ENCODE measurements around the gene RAET1L.
"Not testable (repeated sequence)": the region's sequence is repeated elsewhere in the genome, so short reads cannot be mapped to it uniquely, and the experiment has no call there.

The RAET1L gene

GRCh38 chr6:149999636-150000035 is 25.7 kb downstream of the RAET1L start:
- DNase-seq (ENCODE audit: low read depth, low spot score), result no peak

GRCh38 chr6:149995971-149996370 is 29.4 kb downstream of the RAET1L start:
- DNase-seq (ENCODE audit: low read depth, low spot score), result no peak
- H3K27ac ChIP-seq, result no peak overlapping the region

More at GRCh38 chr6:149999636-150000035, 25.7 kb downstream of the RAET1L start:
- no peak overlapping the region for H3K27ac ChIP-seq

GRCh38 chr6:149995235-149995750 is 30.0 kb downstream of the RAET1L start:
- no peak for DNase-seq (ENCODE audit: low read depth, low spot score)

GRCh38 chr6:149991838-149992237 is 33.5 kb downstream of the RAET1L start:
- H3K27ac ChIP-seq, result no peak overlapping the region
- DNase-seq (ENCODE audit: low read depth, low spot score), result no peak

More at GRCh38 chr6:149995235-149995750, 30.0 kb downstream of the RAET1L start:
- no peak overlapping the region for H3K27ac ChIP-seq

GRCh38 chr6:149991472-149991795 is 33.9 kb downstream of the RAET1L start:
- DNase-seq (ENCODE audit: low read depth, low spot score); H3K27ac ChIP-seq: not testable (repeated sequence)

- DNase-seq (ENCODE audit: low read depth, low spot score), result no peak
- no peak overlapping the region for H3K27ac ChIP-seq
These were observed 34.5 kb downstream of the RAET1L start for GRCh38 chr6:149990661-149991471.

- no peak for DNase-seq (ENCODE audit: low read depth, low spot score)
These were observed 35.1 kb downstream of the RAET1L start for GRCh38 chr6:149990212-149990660.

GRCh38 chr6:149988550-149989346 is 36.6 kb downstream of the RAET1L start:
- DNase-seq (ENCODE audit: low read depth, low spot score), result no peak
- no peak overlapping the region for H3K27ac ChIP-seq

More at GRCh38 chr6:149990212-149990660, 35.1 kb downstream of the RAET1L start:
- H3K27ac ChIP-seq, result no peak overlapping the region

GRCh38 chr6:149987602-149988107 is 37.7 kb downstream of the RAET1L start:
- H3K27ac ChIP-seq, result no peak overlapping the region
- no peak for DNase-seq (ENCODE audit: low read depth, low spot score)

- H3K27ac ChIP-seq, result no peak overlapping the region
- no peak for DNase-seq (ENCODE audit: low read depth, low spot score)
These were observed 39.8 kb downstream of the RAET1L start for GRCh38 chr6:149985481-149985937.

GRCh38 chr6:149984773-149985172 is 40.6 kb downstream of the RAET1L start:
- DNase-seq (ENCODE audit: low read depth, low spot score), result no peak

GRCh38 chr6:149983145-149983544 is 42.2 kb downstream of the RAET1L start:
- no peak overlapping the region for H3K27ac ChIP-seq
- DNase-seq (ENCODE audit: low read depth, low spot score), result no peak

More at GRCh38 chr6:149984773-149985172, 40.6 kb downstream of the RAET1L start:
- H3K27ac ChIP-seq, result no peak overlapping the region

GRCh38 chr6:149979293-149979692 is 46.0 kb downstream of the RAET1L start:
- no peak overlapping the region for H3K27ac ChIP-seq

GRCh38 chr6:149978610-149979009 is 46.7 kb downstream of the RAET1L start:
- DNase-seq (ENCODE audit: low read depth, low spot score), result no peak
- no peak overlapping the region for H3K27ac ChIP-seq

More at GRCh38 chr6:149979293-149979692, 46.0 kb downstream of the RAET1L start:
- no peak for DNase-seq (ENCODE audit: low read depth, low spot score)

- no peak for DNase-seq (ENCODE audit: low read depth, low spot score)
- no peak overlapping the region for H3K27ac ChIP-seq
These were observed 48.1 kb downstream of the RAET1L start for GRCh38 chr6:149977221-149977620.

GRCh38 chr6:149975400-149975799 is 49.9 kb downstream of the RAET1L start:
- H3K27ac ChIP-seq, result no peak overlapping the region
- DNase-seq (ENCODE audit: low read depth, low spot score), result no peak

- no peak overlapping the region for H3K27ac ChIP-seq
- DNase-seq (ENCODE audit: low read depth, low spot score), result no peak
These were observed 50.5 kb downstream of the RAET1L start for GRCh38 chr6:149974825-149975224.

GRCh38 chr6:149974394-149974793 is 50.9 kb downstream of the RAET1L start:
- DNase-seq (ENCODE audit: low read depth, low spot score); H3K27ac ChIP-seq: not testable (repeated sequence)

GRCh38 chr6:149969635-149970034 is 55.7 kb downstream of the RAET1L start:
- no peak for DNase-seq (ENCODE audit: low read depth, low spot score)
- no peak overlapping the region for H3K27ac ChIP-seq

- H3K27ac ChIP-seq; DNase-seq (ENCODE audit: low read depth, low spot score): not testable (repeated sequence)
These were observed 56.4 kb downstream of the RAET1L start for GRCh38 chr6:149968909-149969308.

Data from epithelial cell of prostate (primary cell).